ENCODE measurements around the gene B4GALNT4. TPM values are rescaled to one million over a fixed set of nuclear protein-coding genes. Genes with fewer than 3 reads are reported as not detected.

The B4GALNT4 gene
- total and polyA plus RNA-seq, 2 of the 4 experiments (the other 2 are of a cell fraction): 5.2 to 38.6 TPM

DNA sequence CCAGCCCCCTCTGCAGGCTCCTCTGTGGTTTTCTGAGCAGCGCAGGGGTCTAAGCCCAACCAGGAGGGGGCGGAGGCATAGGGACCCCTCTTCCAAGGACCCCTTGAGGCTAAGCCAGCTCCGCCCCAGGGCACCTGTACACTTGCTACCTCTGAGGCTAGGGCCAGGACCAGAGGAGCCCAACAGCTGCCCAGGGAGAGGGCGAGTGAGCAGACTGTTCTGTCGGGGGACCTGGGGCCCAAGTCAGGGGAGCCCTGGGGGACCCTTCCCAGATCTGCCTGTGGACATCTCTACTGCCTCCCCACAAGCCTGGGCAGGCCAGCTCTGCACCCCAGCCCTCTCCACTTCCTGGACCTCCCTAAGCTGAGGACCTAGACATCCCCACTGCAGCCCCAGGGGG lies 1.8 kb downstream of the B4GALNT4 start:
- Histone ChIP-seq H3K79me1 (ENCODE audit: low read depth in 1 of 2, low read length in 2 of 2) (0 out of 4 replicates have a peak, but pooled peaks cover 0 to 2% of the 10 kb centered on the region in 2 experiments), H4K20me1 (ENCODE audit: insufficient read depth, low read length) (peaks cover 13% of the 10 kb centered on the region; the same call in 1 of the 2 replicates), H3K9me3 (ENCODE audit: control insufficient read depth, insufficient read depth, low read length) (no peaks in the 10 kb centered on the region), H3K9me1 (ENCODE audit: insufficient read depth, low read length) (no peaks in the 10 kb centered on the region), H3K23ac (ENCODE audit: low read depth, low read length) (no peak overlapping the region), H3K4me1 (ENCODE audit: control insufficient read depth, insufficient read depth, low read length) (peaks cover 7% of the 10 kb centered on the region), H2BK15ac (ENCODE audit: low read depth, low read length) (no peak overlapping the region), H4K91ac (ENCODE audit: insufficient read depth, low read depth, low read length) (no peak overlapping the region), H2AK9ac (replicated peaks; ENCODE audit: low read depth, low read length, poor library complexity) (no peak overlapping the region), H2BK20ac (ENCODE audit: low read depth, low read length) (no peak overlapping the region), H2AFZ (replicated peaks; ENCODE audit: low read length, poor library complexity) (no peak overlapping the region), H2BK5ac (ENCODE audit: low read depth, low read length, poor library complexity, severe bottlenecking) (no peak overlapping the region), H3K18ac (ENCODE audit: low read depth, low read length) (no peak overlapping the region), H3K9ac (ENCODE audit: low read depth, low read length) (no peak overlapping the region), H3K4ac (ENCODE audit: low read depth, low read length) (no peak overlapping the region), H4K8ac (ENCODE audit: low read depth in 2 of 2, low read length in 2 of 2) (no peak overlapping the region), H3K27ac (ENCODE audit: insufficient read depth, low read length) (no peak overlapping the region), H3K4me3 (ENCODE audit: insufficient read depth, low read depth, low read length) (no peak overlapping the region), H3K27me3 (ENCODE audit: control insufficient read depth, insufficient read depth, low read length) (peaks cover 6% of the 10 kb centered on the region), H3K14ac (replicated peaks; ENCODE audit: low read depth, low read length) (no peak overlapping the region), H2AK5ac (ENCODE audit: low read depth, low read length) (no peak overlapping the region), H4K5ac (ENCODE audit: low read depth, low read length) (no peak overlapping the region), H2BK120ac (ENCODE audit: low read depth, low read length) (no peak overlapping the region), H3K56ac (ENCODE audit: extremely low read depth, insufficient read depth, low read length) (no peak overlapping the region), H3K36me3 (ENCODE audit: control insufficient read depth, insufficient read depth, low read length) (peaks cover 27% of the 10 kb centered on the region), H3K4me2 (ENCODE audit: low read depth, low read length) (no peak overlapping the region; the same call in 1 of the 2 replicates)
- no TSS peak for BruUV-seq (replicated peaks)
- 93% methylated on average over 3 of the region's 5 CpGs; no CpG with 5 or more reads in 1 of the 2 experiments for WGBS, 2 experiments (ENCODE audit: extremely low coverage in 2 of 2, insufficient read length in 1 of 2)
- ChIA-PET CTCF (no interaction called here), POLR2A (ENCODE audit: unreplicated experiment) (no interaction called here)
- ATAC-seq (ENCODE audit: low read depth) (no peak), DNase-seq (no peak)
- dilution Hi-C loops (cut with HindIII; ENCODE audit: low sequenced_read_pairs, unreplicated experiment): no loop called here
- in situ Hi-C loops (cut with MboI; ENCODE audit: low sequenced_read_pairs): no loop called here
- TF ChIP-seq MXI1 (IDR thresholded peaks at IDR 0.05; ENCODE audit: borderline replicate concordance, low read depth, low read length): no peak
- TF ChIP-seq FOS (IDR thresholded peaks at IDR 0.05; ENCODE audit: low read depth, low read length): no peak
- TF ChIP-seq, protein P1, sequence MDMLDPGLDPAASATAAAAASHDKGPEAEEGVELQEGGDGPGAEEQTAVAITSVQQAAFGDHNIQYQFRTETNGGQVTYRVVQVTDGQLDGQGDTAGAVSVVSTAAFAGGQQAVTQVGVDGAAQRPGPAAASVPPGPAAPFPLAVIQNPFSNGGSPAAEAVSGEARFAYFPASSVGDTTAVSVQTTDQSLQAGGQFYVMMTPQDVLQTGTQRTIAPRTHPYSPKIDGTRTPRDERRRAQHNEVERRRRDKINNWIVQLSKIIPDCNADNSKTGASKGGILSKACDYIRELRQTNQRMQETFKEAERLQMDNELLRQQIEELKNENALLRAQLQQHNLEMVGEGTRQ (IDR thresholded peaks at IDR 0.05; ENCODE audit: low read depth, low read length): no peak
- TF ChIP-seq, protein P2, sequence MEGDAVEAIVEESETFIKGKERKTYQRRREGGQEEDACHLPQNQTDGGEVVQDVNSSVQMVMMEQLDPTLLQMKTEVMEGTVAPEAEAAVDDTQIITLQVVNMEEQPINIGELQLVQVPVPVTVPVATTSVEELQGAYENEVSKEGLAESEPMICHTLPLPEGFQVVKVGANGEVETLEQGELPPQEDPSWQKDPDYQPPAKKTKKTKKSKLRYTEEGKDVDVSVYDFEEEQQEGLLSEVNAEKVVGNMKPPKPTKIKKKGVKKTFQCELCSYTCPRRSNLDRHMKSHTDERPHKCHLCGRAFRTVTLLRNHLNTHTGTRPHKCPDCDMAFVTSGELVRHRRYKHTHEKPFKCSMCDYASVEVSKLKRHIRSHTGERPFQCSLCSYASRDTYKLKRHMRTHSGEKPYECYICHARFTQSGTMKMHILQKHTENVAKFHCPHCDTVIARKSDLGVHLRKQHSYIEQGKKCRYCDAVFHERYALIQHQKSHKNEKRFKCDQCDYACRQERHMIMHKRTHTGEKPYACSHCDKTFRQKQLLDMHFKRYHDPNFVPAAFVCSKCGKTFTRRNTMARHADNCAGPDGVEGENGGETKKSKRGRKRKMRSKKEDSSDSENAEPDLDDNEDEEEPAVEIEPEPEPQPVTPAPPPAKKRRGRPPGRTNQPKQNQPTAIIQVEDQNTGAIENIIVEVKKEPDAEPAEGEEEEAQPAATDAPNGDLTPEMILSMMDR (conservative IDR thresholded peaks at IDR 0.05; ENCODE audit: low read depth, low read length): no peak
- no peak for TF ChIP-seq MAFK (IDR thresholded peaks at IDR 0.05; ENCODE audit: low read depth, low read length)
- TF ChIP-seq, protein P3, sequence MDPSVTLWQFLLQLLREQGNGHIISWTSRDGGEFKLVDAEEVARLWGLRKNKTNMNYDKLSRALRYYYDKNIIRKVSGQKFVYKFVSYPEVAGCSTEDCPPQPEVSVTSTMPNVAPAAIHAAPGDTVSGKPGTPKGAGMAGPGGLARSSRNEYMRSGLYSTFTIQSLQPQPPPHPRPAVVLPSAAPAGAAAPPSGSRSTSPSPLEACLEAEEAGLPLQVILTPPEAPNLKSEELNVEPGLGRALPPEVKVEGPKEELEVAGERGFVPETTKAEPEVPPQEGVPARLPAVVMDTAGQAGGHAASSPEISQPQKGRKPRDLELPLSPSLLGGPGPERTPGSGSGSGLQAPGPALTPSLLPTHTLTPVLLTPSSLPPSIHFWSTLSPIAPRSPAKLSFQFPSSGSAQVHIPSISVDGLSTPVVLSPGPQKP (IDR thresholded peaks at IDR 0.05; ENCODE audit: borderline replicate concordance, low read depth, low read length): no peak
- no peak for TF ChIP-seq RFX5 (IDR thresholded peaks at IDR 0.05; ENCODE audit: low read depth, low read length)
- no peak for TF ChIP-seq MAZ (IDR thresholded peaks at IDR 0.05; ENCODE audit: borderline replicate concordance, low read depth, low read length)
- no peak for TF ChIP-seq CHD1 (IDR thresholded peaks at IDR 0.05; ENCODE audit: low read depth, low read length)
- no peak for TF ChIP-seq RCOR1 (IDR thresholded peaks at IDR 0.05; ENCODE audit: insufficient replicate concordance, low read length)
- no peak for TF ChIP-seq BHLHE40 (IDR thresholded peaks at IDR 0.05; ENCODE audit: low read depth, low read length)
- TF ChIP-seq CEBPB (IDR thresholded peaks at IDR 0.05; ENCODE audit: low read depth, low read length): no peak
- TF ChIP-seq SMC3 (IDR thresholded peaks at IDR 0.05; ENCODE audit: low read depth, low read length): no peak
- intact Hi-C loops (cut with micrococcal nuclease): no loop called here
